GM19468 (cell line): Measurements from ENCODE around the gene ZDHHC21.

Experiments
- ATAC-seq: cut with Tn5 transposase; IDR thresholded peaks from one replicate; pipeline ENCODE4 v1.9.1; 2021; ENCODE audit warnings: mild to moderate bottlenecking, moderate library complexity, moderate number of reproducible peaks; ENCODE audit not compliant: unreplicated experiment; ENCODE audit errors: extremely low read depth

ZDHHC21 gene

GRCh38 chr9:14693251-14693861 lies at the start of gene ZDHHC21:
TSS of gene ZDHHC21 (minus strand) at chr9:14693432. CDS start at chr9:14674340, 19,092 bp downstream.
- peak; percentile 73 for ATAC-seq

- ATAC-seq: peak; percentile 87
These were observed 48.1 kb upstream of the ZDHHC21 start for GRCh38 chr9:14741369-14741768.

- ATAC-seq: no peak
These were observed 39.9 kb upstream of the ZDHHC21 start for GRCh38 chr9:14733133-14733532.

- no peak for ATAC-seq
These were observed 38.2 kb upstream of the ZDHHC21 start for GRCh38 chr9:14731294-14731981.

- no peak for ATAC-seq
These were observed 37.2 kb upstream of the ZDHHC21 start for GRCh38 chr9:14730461-14730898.

GRCh38 chr9:14723301-14723700 lies 30.1 kb upstream of the ZDHHC21 start:
- ATAC-seq: no peak

GRCh38 chr9:14722391-14723035 lies 29.3 kb upstream of the ZDHHC21 start, which contains the start of gene CER1:
TSS of gene CER1 (minus strand) at chr9:14722733. CDS start at chr9:14722672, 61 bp downstream.
- ATAC-seq: no peak

GRCh38 chr9:14719231-14719923 lies 26.1 kb upstream of the ZDHHC21 start:
- no peak for ATAC-seq

GRCh38 chr9:14715102-14715501 lies 21.9 kb upstream of the ZDHHC21 start:
- no peak for ATAC-seq

GRCh38 chr9:14713187-14713767 lies 20.0 kb upstream of the ZDHHC21 start:
- ATAC-seq: no peak

GRCh38 chr9:14710804-14711203 lies 17.6 kb upstream of the ZDHHC21 start:
- ATAC-seq: no peak

GRCh38 chr9:14706530-14707140 lies 13.4 kb upstream of the ZDHHC21 start:
- no peak for ATAC-seq

GRCh38 chr9:14705079-14705478 lies 11.8 kb upstream of the ZDHHC21 start:
- ATAC-seq: no peak

- no peak for ATAC-seq
These were observed 11.0 kb upstream of the ZDHHC21 start for GRCh38 chr9:14704281-14704680.

- ATAC-seq: no peak
These were observed 9.0 kb upstream of the ZDHHC21 start for GRCh38 chr9:14702200-14702720.

GRCh38 chr9:14692470-14693250 lies 572 bp downstream of the ZDHHC21 start:
- ATAC-seq: no peak

GRCh38 chr9:14690948-14691730 lies 2.1 kb downstream of the ZDHHC21 start:
- ATAC-seq: no peak

- ATAC-seq: no peak
These were observed 6.1 kb downstream of the ZDHHC21 start for GRCh38 chr9:14687042-14687719.
